Activated T-helper 2 cell treated with anti-CD3 and anti-CD28 coated beads, Interferon-gamma antibody, Interleukin-2, Interleukin-4, amounts not matched to agents 10 μg/mL and 5 μg/mL and 100 μg/mL, durations not matched to agents 14 hours and 24 hours and 36 hours (primary cell): ENCODE measurements around the gene ACIN1. TPM values are rescaled to one million over a fixed set of nuclear protein-coding genes. Genes with fewer than 3 reads are reported as not detected.
A peak's percentile ranks its signal among the peaks of the same experiment; 100 is the strongest.
"Not testable (repeated sequence)": the region's sequence is repeated elsewhere in the genome, so short reads cannot be mapped to it uniquely, and the experiment has no call there.

Source experiments
- DNase-seq: peaks from one replicate; pipeline ENCODE4 v3.0.0; 2021; ENCODE audit warnings: low spot score
- H3K27ac Mint-ChIP-seq: one replicate; pipeline ENCODE4 v1.8.0; 2021; ENCODE audit warnings: mixed read lengths
- H3K27me3 Mint-ChIP-seq: one replicate; pipeline ENCODE4 v1.8.0; 2021; ENCODE audit warnings: low read depth, mixed read lengths
- H3K36me3 Mint-ChIP-seq: one replicate; pipeline ENCODE4 v1.8.0; 2021; ENCODE audit warnings: low read depth, mixed read lengths
- H3K4me1 Mint-ChIP-seq: one replicate; pipeline ENCODE4 v1.8.0; 2021; ENCODE audit warnings: low read depth, mixed read lengths
- H3K4me3 Mint-ChIP-seq: one replicate; pipeline ENCODE4 v1.8.0; 2021; ENCODE audit warnings: low read depth, mild to moderate bottlenecking, moderate library complexity, mixed read lengths
- H3K9me3 Mint-ChIP-seq: one replicate; pipeline ENCODE4 v1.8.0; 2021; ENCODE audit warnings: mixed read lengths
- intact Hi-C: fragments of 100-400 bp; cut with micrococcal nuclease; formaldehyde crosslinking; loops from one replicate; pipeline ENCODE4 v1.15.1; 2023
- total RNA-seq: library from RNA; stranded (reverse); gene quantifications from 2 replicates; pipeline ENCODE4 v1.2.3, GENCODE V29; 2022

The ACIN1 gene
- total RNA-seq, 1 donor from 2014 or later, result 213 TPM

DNA sequence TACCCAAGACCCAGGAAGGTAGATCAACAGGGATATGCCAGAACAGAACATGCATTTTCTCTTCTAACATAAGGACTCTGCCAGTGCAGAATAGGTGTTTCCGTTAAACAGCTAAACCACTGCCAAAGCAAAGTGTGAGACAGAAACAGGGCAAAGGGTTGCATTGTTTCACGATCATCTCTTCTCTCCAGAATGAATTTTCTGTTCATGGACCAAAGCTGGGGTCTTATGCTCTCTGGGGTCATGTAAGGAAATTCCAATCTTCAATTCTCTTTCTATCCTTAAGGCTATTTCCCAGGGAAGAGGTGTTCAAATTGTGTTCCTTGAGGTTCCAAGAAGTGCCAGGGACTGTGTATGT is 71.2 kb downstream of the ACIN1 start:
- no peak overlapping the region for H3K4me3 Mint-ChIP-seq
- H3K9me3 Mint-ChIP-seq, result no peaks in the 10 kb centered on the region
- intact Hi-C loops, result no loop called here

DNA sequence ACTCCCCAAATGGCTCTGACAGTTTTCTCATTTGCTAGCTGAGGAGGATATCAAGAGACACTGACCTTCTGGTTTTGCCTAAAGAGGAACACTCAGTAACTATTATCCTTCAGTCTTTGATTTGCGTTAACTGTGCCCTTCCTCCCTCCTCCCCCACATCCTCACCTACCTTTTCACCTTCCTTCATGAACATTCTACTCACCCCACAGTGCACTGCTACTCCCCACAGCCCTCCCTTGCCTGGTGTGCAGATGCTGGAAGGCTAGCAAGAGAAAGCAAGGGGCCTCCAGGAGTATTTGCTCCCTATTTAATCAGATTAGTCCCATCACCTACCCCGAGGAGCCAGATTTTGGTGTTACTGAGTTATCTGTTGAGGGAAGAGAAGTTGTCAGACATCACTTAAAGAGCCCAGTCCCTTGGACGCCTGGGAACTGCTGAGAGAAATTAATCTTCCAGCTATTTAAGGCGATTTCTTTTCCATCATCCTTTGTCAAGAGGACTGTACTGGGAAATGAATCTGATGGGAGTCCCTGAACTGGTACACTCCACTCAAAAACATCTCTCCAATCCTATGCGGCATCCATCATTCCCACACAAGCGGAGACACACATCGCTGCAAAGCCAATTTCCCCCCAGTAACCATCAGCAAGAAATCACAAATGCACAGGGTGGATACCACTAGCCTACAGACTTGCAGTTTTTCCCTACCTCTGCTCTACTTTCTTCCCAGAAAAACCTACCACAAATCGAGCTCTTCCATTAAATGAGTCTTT is 71.7 kb downstream of the ACIN1 start:
- Mint-ChIP-seq H3K27ac (peak overlapping the region; percentile 1), H3K9me3 (no peaks in the 10 kb centered on the region), H3K4me1 (peaks cover 37% of the 10 kb centered on the region), H3K36me3 (peaks cover 49% of the 10 kb centered on the region), H3K27me3 (no peaks in the 10 kb centered on the region), H3K4me3 (no peak overlapping the region)
- intact Hi-C loops, result no loop called here
- no peak for DNase-seq

More for the DNA sequence above, 71.2 kb downstream of the ACIN1 start:
- Mint-ChIP-seq H3K27me3 (no peaks in the 10 kb centered on the region), H3K27ac (peak overlapping the region; percentile 30), H3K4me1 (peaks cover 40% of the 10 kb centered on the region), H3K36me3 (peaks cover 52% of the 10 kb centered on the region)
- DNase-seq, result no peak

DNA sequence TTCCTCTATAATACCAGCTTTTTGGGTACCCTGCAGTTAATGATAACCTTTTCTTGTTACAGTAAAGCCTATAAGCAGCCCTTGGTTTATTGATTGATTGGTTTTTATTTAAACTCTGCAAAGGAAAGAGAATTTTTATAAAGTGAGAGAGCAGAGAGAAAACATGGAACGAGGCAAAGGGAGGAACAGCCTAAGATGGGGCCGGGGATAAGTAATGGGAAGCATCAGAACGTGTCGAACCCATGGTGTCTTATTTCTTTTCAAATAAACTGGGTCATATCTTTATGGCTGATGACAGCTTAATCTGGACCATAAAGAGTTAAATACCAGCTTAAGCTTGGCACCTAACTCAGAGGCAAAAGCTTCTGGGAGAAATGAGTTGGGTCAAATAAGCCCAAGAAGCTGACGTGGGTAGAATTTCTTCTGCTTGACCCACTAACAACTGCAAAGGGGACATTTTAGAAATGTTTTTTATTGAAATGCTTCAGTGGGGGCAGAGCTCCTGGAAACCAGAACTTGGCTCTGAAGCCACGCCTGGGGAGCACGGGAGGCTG is 73.0 kb downstream of the ACIN1 start:
- no peak overlapping the region for H3K4me3 Mint-ChIP-seq
- no peak overlapping the region for H3K27ac Mint-ChIP-seq
- H3K4me1 Mint-ChIP-seq, result peaks cover 35% of the 10 kb centered on the region
- H3K9me3 Mint-ChIP-seq, result no peaks in the 10 kb centered on the region
- peaks cover 40% of the 10 kb centered on the region for H3K36me3 Mint-ChIP-seq
- no peak for DNase-seq
- intact Hi-C loops, result no loop called here
- H3K27me3 Mint-ChIP-seq, result no peaks in the 10 kb centered on the region

DNA sequence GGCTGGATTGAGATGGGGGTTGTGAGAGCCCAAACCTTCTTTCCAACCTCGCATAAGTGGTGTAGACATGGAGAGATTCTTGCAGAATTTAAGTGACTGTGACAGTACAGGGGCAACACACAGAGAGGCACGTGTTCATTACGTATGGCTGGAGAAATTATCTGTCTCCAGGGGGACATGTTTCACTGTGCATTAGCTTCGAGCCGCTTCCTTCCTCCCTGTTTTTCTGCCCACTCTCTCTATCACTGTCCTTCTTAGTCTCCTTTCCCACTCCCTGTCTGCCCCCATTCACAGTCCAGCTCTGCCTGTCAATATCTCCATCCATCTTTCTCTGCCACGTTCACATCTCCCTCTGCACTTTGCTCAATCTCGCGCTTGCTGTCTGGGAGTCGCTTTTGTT is 73.5 kb downstream of the ACIN1 start:
- H3K4me3 Mint-ChIP-seq, result no peak overlapping the region
- H3K9me3 Mint-ChIP-seq, result no peaks in the 10 kb centered on the region
- intact Hi-C loops, result no loop called here
- H3K27me3 Mint-ChIP-seq, result no peaks in the 10 kb centered on the region
- peaks cover 35% of the 10 kb centered on the region for H3K4me1 Mint-ChIP-seq
- peaks cover 40% of the 10 kb centered on the region for H3K36me3 Mint-ChIP-seq
- DNase-seq, result no peak
- no peak overlapping the region for H3K27ac Mint-ChIP-seq

DNA sequence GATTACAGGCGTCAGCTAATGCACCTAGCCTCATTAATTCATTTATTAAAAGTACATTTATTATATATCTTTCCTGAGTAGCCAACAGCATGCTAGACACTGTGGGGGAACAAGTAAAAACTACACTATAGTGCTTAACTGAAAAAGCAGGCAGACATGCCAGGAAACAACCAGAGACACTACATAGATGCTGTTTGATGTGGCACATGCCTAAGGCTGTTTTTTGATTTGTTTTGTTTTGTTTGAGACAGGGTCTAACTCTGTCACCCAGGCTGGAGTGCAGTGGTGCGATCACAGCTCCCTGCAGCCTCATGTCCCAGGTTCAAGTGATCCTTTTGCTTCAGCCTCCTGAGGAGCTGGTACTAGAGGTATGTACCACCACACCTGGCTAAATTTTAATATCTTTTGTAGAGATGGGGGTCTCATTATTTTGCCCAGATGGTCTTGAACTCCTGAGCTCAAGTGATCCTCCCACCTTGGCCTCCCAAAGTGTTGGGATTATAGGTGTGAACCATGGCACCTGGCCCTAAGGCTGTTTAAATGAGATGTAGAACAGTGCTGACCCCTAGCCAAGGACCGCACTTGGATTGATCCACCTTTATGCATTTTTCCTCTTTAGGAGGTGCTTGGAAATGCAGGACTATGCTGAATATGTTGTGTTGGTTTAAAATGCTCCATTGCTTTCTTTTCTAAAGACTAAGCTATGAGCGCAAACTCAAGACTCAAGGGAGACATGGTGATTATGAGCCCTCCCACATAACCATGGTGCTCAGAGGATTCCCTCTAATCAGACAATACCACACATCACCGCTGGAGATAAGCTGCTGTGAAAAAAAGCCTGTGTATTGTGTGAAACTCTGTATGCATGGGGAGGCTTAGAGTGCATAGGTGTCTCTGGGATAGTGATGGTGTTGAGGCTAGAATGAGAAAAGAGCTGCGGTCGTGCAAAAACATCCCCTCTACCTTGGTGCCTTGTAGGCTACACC is 74.5 kb downstream of the ACIN1 start:
- Mint-ChIP-seq H3K27me3 (no peaks in the 10 kb centered on the region), H3K9me3 (no peaks in the 10 kb centered on the region), H3K4me3 (no peak overlapping the region), H3K4me1 (peaks cover 30% of the 10 kb centered on the region), H3K36me3 (peaks cover 30% of the 10 kb centered on the region), H3K27ac (no peak overlapping the region)
- DNase-seq, result no peak
- intact Hi-C loops, result no loop called here

DNA sequence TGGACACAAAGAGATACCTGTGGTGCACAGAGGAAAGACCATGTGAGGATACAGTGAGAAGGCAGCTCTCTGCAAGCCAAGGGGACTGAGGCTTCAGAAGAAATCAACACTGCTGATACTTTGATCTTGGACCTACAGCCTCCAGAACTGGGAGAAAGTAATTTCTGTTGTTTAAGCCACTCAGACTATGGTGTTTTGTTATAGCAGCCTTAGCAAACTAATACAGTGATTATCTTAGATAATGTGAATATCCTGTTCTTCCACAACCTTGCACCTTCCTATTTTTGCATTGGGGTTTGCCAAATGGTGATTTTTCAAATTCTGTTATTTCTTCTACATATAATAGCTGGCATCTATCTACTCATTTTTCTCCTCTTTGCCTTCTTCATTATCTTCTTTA is 76.8 kb downstream of the ACIN1 start:
- intact Hi-C loops, result no loop called here
- no peak for DNase-seq
- Mint-ChIP-seq H3K4me3 (no peak overlapping the region), H3K36me3 (peaks cover 9% of the 10 kb centered on the region), H3K27ac (no peak overlapping the region), H3K9me3 (no peaks in the 10 kb centered on the region), H3K4me1 (peaks cover 17% of the 10 kb centered on the region), H3K27me3 (no peaks in the 10 kb centered on the region)

DNA sequence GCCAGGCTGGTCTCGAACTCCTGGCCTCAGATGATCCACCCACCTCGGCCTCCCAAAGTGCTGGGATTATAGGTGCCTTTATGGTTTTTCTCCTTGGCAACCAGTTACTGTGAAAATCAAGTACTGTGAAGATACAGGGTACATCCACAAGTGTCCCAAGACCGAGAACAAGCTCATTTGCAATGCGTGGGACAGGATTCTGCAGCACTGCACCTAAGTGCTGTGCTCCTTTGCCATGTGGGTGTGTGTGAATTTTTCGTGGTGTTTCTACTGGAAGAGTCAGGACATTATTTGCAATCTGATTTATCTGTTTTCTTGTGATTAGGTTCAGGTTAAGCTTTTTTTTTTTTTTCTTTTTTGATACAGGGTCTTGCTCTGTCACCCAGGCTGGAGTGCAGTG is 77.8 kb downstream of the ACIN1 start:
- peaks cover 4% of the 10 kb centered on the region for H3K36me3 Mint-ChIP-seq
- H3K4me3 Mint-ChIP-seq, result no peak overlapping the region
- no peaks in the 10 kb centered on the region for H3K27me3 Mint-ChIP-seq
- peaks cover 12% of the 10 kb centered on the region for H3K4me1 Mint-ChIP-seq
- intact Hi-C loops, result no loop called here
- no peak for DNase-seq
- H3K9me3 Mint-ChIP-seq, result no peaks in the 10 kb centered on the region
- no peak overlapping the region for H3K27ac Mint-ChIP-seq

DNA sequence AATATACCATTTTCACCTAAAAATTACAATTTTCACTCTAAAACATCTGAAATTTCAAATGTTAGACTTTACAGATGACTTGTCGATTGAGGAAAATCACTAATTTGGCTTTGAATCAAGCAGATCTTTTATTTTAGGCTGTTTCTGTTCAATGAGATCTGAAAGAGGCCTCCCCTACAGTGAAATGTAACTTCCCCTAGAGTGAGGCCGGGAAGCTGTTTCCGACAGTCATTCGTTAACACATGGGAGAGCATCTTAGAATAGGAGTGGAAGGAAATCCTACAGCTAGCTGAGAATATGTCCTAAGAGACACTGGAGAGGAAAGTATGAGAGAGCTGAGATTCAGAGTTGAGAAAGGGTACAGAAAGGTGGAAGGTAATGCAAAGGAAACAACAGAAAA is 79.3 kb downstream of the ACIN1 start:
- Mint-ChIP-seq H3K27ac (peak overlapping the region; percentile 17), H3K36me3 (no peaks in the 10 kb centered on the region)
- intact Hi-C loops, result no loop called here

DNA sequence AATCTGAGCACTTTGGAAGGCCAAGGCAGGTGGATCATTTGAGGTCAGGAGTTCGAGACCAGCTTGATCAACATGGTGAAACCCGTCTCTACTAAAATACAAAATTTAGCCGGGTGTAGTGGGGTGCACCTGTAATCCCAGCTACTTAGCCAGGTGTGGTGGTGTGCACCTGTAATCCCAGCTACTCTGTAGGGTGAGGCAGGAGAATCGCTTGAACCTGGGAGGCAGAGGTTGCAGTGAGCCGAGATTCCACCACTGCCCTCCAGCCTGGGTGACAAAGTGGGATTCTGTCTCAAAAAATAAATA is 81.2 kb downstream of the ACIN1 start:
- H3K9me3 Mint-ChIP-seq, intact Hi-C loops, H3K4me3 Mint-ChIP-seq, DNase-seq, H3K27ac Mint-ChIP-seq, H3K36me3 Mint-ChIP-seq, H3K27me3 Mint-ChIP-seq: not testable (repeated sequence)
- H3K4me1 Mint-ChIP-seq, result peaks cover 15% of the 10 kb centered on the region

More for the DNA sequence above, 79.3 kb downstream of the ACIN1 start:
- no peaks in the 10 kb centered on the region for H3K27me3 Mint-ChIP-seq
- no peak for DNase-seq
- H3K4me3 Mint-ChIP-seq, result no peak overlapping the region
- H3K4me1 Mint-ChIP-seq, result peaks cover 6% of the 10 kb centered on the region
- H3K9me3 Mint-ChIP-seq, result no peaks in the 10 kb centered on the region

DNA sequence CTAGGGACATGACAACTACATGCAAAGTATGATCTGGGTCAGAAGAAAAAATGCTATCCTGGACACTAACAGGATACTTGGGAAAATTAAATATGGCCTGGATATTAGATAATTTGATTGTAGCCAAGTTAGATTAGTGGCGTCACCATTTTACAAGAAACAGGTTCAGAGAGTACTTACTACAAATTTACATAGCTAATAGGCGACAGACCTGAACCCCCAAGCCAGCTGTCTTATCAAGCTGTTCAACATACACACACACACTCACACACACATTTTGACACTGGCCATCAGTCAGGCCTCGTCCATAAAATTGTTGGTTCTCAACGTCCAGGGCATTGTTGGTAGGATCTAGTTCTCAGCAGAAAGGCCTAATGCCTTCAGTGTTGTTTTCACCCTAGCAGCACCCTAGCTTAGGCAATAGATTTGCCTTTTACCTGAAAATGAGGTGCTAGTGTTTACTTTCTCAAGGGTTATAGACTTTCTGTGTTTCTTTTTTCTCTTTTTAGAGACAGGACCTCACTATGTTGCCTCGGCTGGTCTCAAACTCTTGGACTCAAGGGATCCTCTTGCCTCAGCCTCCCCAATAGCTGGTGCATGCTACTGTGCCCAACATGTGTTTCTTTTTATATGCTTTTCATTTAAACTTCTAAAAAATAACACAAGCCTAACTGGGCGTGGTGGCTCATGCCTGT is 81.7 kb downstream of the ACIN1 start:
- Mint-ChIP-seq H3K27me3 (no peaks in the 10 kb centered on the region), H3K9me3 (no peaks in the 10 kb centered on the region), H3K27ac (no peak overlapping the region), H3K4me3 (no peak overlapping the region), H3K36me3 (no peaks in the 10 kb centered on the region), H3K4me1 (peaks cover 19% of the 10 kb centered on the region)
- DNase-seq, result no peak
- intact Hi-C loops, result no loop called here

DNA sequence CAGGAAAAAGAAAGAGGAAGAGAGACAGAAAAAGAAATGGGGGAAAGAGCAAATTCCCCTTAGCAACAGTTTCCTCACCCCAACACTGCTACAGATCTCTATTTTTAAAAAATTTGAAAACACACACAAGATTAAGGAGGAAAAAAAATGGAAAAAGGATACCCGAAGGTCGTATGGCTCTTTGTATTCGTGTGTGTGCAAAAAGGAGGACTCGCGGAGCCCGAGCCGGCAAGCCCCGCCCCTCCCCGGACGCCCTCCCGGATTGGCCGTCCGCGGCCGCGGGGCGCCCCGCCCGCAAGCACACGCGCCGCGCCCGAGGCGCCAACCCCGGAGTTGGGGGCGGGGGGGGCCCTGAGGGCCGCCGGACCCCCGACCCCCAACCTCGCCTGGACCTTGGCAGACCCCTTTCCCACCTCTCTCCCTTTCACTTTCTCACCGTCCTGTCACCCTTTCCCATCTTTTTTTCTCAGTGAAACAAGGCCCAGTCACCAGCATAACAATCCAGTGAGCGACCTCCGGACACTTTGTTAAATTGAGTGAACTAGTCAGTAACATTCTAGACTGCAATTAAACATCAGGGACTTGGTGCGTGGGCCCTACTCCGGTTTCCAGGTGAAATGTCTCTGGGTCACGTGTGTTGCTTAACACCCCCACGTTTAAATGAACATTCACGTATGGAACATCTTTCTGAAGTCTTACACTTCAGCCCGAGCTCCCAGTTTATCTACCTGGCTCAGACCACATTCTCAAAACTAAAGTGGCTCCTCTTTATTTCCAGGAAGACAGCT is 84.8 kb downstream of the ACIN1 start, which contains the start of gene C14orf93:
Gene C14orf93 (minus strand): TSS at position 205 of the 788 bp plus-strand sequence. CDS start 11,120 bp downstream, outside the sequence.
- no peaks in the 10 kb centered on the region for H3K27me3 Mint-ChIP-seq
- H3K36me3 Mint-ChIP-seq, result no peaks in the 10 kb centered on the region
- H3K9me3 Mint-ChIP-seq, result no peaks in the 10 kb centered on the region
- peak; percentile 73 for DNase-seq
- intact Hi-C loops, result loop anchor here (5.0 to 10.0 kb wide), 2 partner anchors 47 to 295 kb away; partner anchors contain the start of genes BCL2L2, CDH24 and PPP1R3E
- peak within 1 kb of the TSS; percentile 98 for H3K27ac Mint-ChIP-seq
- peaks cover 34% of the 10 kb centered on the region for H3K4me1 Mint-ChIP-seq
- H3K4me3 Mint-ChIP-seq, result peak within 1 kb of the TSS; percentile 93
